HG02943 (cell line): ENCODE results near the gene DYNC1LI2.

Experiments used
- ATAC-seq: cut with Tn5 transposase; IDR thresholded peaks from one replicate; pipeline ENCODE4 v1.9.1; 2021; ENCODE audit warnings: mild to moderate bottlenecking, low read depth, moderate library complexity; ENCODE audit not compliant: unreplicated experiment

Gene DYNC1LI2

DNA sequence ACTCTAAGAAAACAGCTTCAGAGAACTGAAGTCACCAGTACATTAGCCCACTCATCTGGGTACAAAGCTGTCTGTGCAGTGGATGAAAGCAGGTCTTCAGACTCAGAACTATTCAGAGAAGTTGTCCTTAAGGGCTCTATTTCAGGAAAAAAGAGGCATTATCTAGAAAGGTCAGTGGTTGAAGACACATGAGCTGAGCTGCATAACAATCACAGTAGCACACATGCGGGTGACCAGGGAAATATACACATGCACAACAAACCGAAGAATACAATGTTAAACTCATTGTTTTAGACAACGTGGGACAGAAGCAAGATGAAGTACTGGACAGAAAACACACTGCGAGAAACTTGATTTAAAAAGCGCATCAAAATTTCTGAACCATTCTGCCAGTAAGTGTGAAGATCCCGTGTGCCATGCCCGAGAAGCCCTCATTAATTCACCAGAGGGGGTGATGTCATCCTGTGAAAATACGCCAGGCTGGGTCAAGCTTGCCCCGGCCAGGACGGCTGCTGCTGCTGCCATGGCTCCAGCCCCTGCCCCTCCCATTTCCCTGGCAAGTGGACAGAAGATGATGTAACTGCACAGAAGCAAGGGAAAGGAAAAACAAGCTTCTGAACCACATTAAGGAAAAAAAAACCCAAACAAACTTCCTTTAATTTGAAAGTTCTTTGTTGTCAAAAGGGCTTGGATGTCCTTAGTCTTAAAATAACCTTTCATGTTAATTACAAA is 10.1 kb downstream of the DYNC1LI2 start:
- no peak for ATAC-seq

DNA sequence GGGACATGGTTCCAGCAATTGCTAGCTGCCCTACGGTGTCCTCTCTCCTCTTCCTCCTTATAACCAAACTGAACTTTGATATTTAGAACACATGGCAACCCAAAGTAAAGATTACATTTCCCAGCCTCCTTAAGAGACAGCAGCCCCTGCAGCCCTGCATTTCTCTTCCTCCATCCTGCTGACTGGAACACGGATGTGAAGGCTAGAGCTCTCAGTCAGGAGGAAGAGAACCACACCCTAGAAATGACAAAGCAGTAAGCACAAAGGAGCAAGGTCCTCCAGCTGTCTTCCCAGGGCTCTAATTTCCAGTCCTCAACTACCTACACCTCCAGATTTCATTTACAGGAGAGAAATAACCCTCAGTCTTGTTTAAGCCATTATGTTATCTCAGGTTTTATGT is 10.9 kb downstream of the DYNC1LI2 start:
- ATAC-seq = no peak

DNA sequence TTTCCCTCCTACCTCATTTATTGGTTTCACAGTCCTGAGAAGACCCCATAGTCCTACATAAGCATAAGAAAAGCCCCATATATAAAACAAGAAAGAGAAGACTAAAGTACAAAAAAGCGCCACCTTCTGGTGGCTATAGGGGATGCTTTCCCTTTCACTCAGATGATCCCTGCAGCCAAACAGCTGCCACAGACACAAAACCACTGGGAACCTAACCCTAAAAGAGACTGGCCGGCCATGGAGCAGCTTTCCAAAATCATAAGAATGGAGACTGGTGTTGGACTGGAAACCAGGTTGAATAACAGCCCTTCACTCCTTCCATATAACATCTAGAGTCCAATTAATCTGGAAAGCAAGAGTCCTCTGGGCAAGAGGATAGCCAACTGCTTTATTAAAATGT is 11.4 kb downstream of the DYNC1LI2 start:
- ATAC-seq = no peak

DNA sequence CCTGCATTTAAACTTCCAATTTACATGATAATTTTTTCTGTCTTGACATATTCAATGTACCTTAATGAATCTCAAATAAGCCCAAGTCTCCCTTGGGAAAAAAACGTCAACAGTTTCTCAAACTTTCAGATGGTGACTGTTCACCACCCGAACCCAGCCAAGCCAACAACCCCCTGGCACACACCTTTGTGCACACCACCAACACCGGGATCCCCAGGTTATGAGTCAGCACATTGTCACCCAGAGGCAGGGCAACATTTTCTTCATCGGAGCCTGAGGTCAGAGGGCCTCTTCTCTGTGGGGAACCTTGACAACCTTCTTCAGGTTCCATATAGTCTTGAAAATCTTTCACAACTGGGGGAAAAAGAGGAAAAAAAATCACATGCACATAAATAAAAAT is 15.5 kb downstream of the DYNC1LI2 start:
- no peak for ATAC-seq

DNA sequence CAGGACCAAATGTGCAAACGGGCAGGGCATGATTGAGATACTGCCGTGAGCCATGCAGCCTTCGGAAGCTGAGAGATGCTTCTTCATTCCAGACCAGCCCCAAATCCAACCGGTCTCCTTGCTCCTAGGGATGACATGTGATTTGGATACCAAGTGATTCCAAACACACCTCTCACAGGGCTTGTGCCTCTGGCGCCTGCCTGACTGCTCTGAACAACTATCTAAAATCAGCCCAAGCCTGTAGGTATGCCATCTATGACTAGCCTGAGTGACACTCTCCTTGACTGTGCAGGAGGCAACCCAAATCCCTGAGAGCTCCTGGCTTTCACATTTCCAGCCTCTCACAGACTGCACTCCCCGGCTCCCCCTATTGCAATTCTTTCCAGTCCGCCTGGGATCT is 20.3 kb downstream of the DYNC1LI2 start:
- ATAC-seq = no peak

DNA sequence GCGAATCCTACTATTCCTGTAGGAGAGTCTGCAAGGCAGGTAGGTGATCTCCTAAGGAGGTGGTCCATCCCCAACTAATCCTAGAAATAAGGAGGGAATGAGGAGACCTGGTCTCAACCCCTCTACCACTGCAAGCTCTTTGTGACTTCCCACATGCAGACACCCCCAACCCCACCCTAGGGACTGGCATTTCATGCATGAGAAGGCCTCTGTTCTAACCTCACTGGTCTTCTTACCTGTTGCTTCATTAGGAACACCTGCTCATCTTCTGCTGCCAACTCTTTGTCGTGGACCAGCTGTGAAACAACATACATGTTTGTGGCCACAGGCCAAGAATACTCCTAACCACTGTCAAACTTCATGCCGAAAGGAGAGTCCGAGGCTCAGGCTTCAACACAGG is 22.6 kb downstream of the DYNC1LI2 start:
- ATAC-seq = no peak

DNA sequence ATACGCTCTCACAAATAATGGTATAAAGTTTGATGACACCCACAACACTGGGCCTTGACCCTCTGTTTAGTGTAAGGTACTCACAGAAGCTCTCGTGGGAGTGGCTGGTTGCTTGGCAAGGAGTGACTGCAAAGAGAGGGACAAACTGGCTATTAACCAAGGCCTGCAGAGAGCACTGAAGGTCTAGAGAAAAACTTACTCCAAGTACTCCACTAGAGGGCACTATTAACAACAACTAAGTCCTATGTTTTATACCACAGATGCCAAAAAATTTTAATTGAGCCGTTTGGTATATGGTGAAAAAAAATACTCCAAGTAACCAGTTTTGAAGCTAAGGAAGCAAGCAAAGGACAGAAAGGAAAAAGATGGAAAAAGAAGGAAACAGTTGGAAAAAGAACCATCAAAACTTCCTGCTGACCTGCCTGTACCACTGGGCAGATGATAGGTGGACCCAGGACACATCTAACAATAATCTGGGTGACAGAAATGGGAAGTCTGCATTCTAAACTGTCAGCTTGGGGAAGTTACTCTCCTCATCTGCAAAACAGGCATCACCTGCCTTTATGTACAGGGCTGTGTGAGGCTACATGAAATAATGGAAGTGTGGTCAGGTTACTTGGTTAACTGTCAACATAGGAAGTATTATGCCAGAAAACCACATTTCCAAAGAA is 23.2 kb downstream of the DYNC1LI2 start:
- ATAC-seq = no peak

DNA sequence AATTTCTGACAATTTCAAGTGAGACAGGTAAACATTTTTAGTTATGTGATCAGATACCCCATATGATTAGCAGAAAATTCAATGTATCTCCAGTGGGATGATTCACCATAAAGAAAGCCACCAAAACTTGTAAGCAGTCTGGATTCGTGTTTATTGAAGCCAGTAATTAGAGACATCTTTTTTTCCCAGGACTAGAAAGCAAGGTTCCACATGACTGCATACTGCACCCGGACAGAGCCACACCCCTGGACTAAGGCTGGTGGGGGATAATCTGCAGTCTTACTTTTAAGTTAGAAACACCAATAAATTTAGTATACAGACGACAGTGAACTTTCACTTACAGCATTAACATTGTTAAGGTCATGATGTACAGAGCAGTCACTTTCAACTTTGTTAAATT is 30.6 kb downstream of the DYNC1LI2 start:
- ATAC-seq = no peak

DNA sequence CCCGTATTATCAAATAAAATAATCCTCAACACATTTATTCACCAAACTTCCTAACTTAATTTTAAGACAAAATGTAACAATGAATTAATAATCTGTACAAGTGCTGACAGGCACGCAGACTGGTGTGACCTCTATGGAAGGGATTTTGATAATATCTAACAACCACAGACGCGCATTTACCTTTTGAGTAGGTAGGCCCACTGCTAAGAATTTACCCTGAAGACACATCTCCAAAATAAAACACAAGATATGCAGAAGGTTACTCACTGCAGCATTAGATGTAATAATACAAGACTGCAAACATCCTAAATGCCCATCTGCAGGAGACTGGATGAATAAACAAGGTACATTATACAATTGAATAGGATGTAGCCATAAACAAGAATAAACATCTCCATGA is 32.2 kb downstream of the DYNC1LI2 start:
- ATAC-seq = no peak

DNA sequence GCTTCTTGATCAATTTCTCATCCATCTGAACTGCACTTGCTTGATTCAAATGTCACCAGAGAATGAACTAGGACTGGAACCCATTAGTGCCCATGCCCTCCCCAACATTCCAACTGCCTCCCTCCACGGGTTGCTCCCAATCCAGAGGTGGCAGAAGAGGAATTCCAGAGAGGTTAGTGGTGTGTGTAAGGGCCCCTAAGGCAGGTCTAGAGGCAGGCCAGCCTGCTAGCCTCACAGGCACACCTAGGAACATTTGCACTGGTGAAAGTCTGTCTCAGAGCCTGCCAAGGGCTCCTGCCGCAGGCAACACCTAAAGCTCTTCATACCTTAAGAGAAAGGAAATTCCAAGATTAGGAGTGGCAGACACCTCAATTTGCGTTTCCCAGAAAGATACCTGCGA is 33.6 kb downstream of the DYNC1LI2 start:
- ATAC-seq = no peak

DNA sequence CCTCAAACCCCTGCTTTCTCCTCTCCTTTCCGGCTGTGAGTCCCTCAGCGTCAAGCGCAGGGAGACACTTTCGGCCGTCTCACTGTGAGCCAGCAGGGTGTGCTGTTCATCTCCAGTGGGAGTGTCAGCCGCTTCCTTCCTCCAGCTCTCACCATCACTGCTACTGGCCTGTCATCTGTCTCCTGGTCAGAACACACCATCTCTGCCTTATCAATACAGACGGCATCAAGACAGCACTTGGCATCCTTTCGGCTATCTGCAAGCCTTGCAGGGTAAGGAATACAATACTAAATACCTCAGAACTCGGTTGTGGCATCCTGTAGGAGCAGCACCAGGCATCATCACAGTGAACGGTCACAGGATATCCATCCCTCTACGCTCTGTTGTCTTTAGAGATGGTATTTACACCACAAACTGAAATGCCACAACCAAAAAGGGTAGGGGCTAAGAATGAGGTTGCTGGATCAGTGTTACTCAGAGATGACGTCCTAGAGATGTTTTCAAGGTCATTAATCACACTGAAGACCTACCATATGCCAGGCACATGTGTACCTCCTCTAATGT is 34.2 kb downstream of the DYNC1LI2 start:
- ATAC-seq = no peak

DNA sequence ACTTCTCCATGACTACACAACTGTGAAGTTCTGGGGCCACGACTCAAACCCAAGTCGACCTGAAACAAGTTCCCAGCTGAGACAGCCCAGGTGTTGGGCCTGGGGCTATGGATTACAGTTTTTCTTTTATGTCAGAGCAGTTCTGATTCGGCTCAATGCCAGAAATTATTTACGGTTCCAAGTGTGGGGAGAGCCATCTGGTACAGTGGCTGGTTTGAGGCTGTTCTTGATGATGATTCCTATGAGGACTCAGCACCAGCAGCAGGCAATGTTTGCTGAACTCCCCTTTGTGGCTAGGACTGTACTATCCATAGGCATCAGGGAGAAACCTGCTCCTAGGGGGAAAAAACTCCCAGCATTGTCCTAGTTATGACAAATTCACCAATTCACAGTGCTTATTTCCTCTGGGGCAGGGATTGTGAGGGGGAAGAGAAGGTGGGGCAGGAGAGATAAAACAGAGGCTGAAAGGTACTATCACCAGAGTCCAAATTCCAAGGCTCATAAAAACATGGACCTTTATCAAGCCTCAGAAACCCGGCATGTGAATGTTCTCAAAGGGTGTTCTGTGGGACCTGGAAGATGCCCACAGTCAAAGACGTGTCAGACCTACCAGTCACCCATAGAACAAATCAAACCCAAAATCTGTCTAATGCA is 36.6 kb downstream of the DYNC1LI2 start:
- no peak for ATAC-seq

DNA sequence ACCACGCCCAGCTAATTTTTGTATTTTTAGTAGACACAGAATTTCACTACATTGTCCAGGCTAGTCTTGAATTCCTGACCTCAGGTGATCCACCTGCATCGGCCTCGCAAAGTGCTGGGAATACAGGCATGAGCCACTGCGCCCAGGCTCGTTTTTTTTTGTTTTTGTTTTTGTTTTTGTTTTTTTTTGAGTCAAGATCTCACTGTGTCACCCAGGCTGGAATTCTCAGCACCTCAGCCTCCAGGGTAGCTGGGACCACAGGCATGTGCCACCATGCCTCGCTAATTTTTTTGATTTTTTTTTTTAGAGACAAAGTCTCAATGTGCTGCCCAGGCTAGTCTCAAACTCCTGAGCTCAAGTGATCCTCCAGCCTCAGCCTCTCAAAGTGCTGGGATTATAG is 37.3 kb downstream of the DYNC1LI2 start:
- ATAC-seq = no peak

DNA sequence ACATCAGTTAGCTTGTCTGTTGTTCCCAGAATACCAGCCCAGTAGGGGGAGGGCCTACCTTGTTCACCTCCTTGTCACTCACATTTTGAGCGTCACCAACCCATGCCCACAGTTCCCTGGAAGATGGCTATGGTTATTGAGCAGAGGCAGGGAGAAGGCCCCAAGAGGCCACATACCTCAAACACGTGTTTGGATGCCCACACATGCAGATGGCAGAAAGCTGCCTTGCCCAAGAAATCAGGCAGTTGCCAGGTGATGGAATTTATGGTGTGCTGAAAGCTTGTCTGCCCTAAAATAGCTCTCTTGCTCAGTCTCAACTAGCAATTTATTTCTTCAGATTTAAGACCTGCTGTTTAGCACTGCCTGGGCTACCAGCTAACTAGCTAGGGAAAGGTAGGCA is 38.3 kb downstream of the DYNC1LI2 start:
- ATAC-seq = no peak

DNA sequence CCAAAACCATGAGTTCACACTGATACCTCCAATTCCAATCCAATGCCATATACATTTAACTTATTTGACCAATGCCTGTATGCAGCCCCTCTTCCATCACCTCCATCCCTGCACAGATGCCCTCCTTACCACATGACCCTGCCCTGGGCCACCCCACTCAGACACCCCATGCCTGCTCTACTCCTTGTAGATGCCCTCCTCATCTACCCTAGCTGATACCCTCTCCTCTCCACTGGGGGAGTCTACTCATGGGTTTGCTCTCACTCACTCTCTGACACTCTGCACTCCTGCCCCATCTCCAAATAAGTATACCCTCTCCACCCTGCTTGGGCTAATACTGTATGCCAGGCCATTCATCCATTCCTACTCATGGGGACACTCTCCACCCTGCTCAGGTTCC is 38.9 kb downstream of the DYNC1LI2 start:
- ATAC-seq = no peak

DNA sequence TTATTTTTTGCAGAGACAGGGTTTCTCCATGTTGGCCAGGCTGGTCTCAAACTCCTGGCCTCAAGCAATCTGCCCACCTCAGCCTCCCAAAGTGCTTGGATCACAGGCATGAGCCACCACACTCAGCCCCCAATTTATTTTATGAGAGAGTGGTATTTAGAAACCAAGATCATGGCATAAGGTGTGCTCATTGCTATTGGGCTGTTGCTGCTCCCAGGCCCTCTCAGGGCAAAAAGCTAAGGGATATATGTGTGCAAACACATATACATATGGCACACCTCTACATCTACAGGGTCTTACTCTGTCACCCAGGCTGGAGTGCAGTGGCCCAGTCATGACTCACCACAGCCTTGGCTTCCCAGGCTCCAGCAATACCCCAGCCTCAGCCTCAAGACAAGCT is 39.8 kb downstream of the DYNC1LI2 start:
- no peak for ATAC-seq

DNA sequence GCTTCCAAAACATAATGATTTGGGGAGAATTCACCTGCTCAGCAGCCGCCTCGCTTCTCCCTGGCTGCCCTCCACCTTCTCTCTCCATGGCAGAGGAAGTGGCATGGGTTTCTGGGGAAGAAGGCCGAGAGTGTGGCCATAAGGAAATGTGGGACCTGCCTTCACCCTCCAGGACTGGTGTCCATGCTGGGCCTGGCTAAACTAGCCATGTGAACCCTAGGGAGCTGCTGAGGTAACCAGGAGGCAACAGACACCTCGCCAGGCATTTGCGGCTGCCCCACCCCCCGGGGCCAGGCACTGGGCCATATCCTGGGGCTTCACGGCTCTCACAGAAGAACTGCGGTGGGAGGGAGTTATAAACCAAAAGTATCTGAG is 44.9 kb downstream of the DYNC1LI2 start:
- ATAC-seq = no peak

DNA sequence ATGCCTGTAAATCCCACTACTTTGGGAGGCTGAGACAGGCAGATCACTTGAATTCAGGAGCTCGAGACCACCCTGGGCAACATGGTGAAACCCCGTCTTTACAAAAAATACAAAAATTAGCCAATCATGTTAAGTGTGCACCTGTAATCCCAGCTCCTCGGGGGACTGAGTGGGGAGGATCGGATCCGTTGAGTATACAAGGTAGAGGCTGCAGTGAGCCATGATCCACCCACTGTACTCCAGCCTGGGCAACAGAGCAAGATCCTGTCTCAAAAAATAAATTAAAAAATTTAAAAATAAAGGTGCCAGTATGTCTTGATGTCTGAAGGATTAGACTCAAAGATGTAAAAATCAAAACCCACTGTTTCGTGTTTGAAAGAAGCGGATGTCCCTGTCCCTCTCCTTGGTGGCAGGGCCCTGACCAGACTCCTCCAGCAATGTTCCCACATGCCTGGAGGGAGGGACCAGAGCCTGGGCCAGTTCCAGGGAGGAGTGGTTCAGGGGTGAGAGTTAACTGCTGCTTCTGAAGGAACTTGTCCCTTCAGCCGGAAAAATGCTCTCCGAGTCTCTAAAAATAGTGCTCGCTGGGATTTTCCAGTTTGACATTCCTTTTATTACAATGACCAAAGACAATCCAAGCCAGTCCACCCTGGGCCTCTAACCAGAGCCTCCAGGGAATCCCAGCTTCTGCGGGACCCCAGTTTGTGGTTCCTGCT is 45.5 kb downstream of the DYNC1LI2 start:
- no peak for ATAC-seq

DNA sequence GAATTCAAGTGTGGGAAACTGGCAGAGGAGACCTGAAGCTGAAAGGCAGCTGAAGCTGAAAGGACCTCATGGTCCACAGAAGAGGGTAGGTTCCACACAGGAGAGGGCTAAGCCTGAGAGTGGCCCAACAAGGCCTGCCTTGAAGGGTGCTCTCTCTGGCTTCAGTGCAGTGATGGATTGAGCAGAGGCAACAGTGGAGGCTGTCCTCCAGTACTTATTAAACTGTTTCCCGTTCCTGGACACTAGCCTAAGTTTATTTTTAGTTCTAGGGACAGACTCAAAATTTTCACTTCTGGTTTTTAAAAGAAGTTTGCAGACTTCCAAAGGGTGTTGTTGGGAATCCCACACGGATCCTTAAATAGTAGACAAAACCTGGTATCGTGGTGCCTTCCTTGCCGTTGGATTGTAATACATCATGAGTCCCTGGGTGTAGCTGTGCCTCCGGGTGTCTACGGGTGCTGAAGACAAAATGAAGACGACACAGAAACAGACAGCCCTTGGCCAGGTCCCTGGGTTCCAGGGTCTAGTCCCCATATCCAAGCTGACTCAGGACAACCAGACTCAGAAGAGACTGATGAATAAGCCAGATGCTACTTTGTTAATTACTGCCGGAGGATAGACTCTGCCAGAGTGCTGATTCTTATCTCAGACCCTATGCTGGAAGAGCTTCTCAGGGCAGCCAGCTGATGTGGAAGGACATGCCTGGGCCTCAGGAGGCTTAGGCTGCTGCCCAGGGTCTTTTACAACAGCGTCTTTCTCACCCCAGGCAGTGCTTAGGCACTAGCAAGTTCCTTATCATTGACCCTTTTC is 47.8 kb downstream of the DYNC1LI2 start:
- ATAC-seq = no peak

DNA sequence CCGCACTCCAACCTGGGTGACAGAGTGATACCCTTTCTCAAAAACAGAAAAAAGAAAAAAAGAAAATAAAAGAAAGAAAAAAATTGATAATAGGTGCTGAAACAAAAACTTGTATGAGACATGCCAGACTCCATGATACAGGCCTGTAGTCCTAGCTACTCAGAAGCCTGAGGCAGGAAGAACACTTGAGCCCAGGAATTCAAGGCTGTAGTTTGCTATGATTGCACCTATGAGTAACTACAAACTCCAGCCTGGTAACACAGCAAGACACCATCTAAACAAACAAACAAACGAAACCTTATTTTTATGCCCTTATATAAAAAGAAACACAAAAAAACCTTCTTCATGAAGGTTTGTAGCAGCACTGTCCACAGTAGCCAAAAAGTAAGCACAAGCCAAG is 49.9 kb downstream of the DYNC1LI2 start:
- ATAC-seq = no peak
